A673 (cell line): ENCODE data around the gene RAB22A. TPM values are rescaled to one million over a fixed set of nuclear protein-coding genes. Genes with fewer than 3 reads are reported as not detected.

ENCODE experiments used
- BruUV-seq: library from RNA; stranded (reverse); fragments of 400-500 nt; replicated peaks from 2 replicates; lab custom pipeline; 2021; lab: Mats Ljungman, UMichigan
- CTCF ChIA-PET: fragments of 300-600 bp; sonication (Branson Sonifier 250); formaldehyde crosslinking; loops from one replicate; lab custom pipeline; 2022; ENCODE audit warnings: antibody characterized with exemption; lab: Charles Lee
- POLR2A ChIA-PET: fragments of 300-600 bp; sonication (Branson Sonifier 250); formaldehyde crosslinking; loops from one replicate; lab custom pipeline; 2022; ENCODE audit warnings: antibody characterized with exemption; ENCODE audit not compliant: low non-redundant PET; lab: Charles Lee
- DNase-seq: peaks from one replicate; pipeline ENCODE4 v3.0.0-alpha.2; 2015; ENCODE audit warnings: low spot score
- H3K27ac ChIP-seq: fragments of 200-600 bp; sonication (generic); 2 replicates; pipeline ENCODE4 v1.5.1; 2016; ENCODE audit warnings: mixed run types, low read depth, mild to moderate bottlenecking, mixed read lengths, antibody characterized with exemption, low read length; ENCODE audit not compliant: poor library complexity, severe bottlenecking
- H3K27me3 ChIP-seq: fragments of 200-600 bp; sonication (generic); replicated peaks from 2 replicates; pipeline ENCODE4 v1.6.1; 2017; ENCODE audit warnings: mixed run types, low read depth, mild to moderate bottlenecking, mixed read lengths, antibody characterized with exemption, low read length; ENCODE audit not compliant: insufficient read depth, poor library complexity
- H3K36me3 ChIP-seq: fragments of 200-600 bp; sonication (generic); 2 replicates; pipeline ENCODE4 v1.6.1; 2016; ENCODE audit warnings: mixed run types, mild to moderate bottlenecking, mixed read lengths, antibody characterized with exemption, low read length; ENCODE audit not compliant: insufficient read depth, poor library complexity, severe bottlenecking
- H3K4me1 ChIP-seq: fragments of 200-600 bp; sonication (generic); 2 replicates; pipeline ENCODE4 v1.6.1; 2017; ENCODE audit warnings: mixed run types, mild to moderate bottlenecking, mixed read lengths, antibody characterized with exemption, low read length; ENCODE audit not compliant: insufficient read depth, poor library complexity, severe bottlenecking
- H3K4me3 ChIP-seq: fragments of 200-600 bp; sonication (generic); 2 replicates; pipeline ENCODE4 v1.5.1; 2016; ENCODE audit warnings: low read depth, mixed run types, mild to moderate bottlenecking, mixed read lengths, low read length; ENCODE audit not compliant: poor library complexity, severe bottlenecking
- H3K9me3 ChIP-seq: fragments of 200-600 bp; sonication (generic); 2 replicates; pipeline ENCODE4 v1.6.1; 2016; ENCODE audit warnings: mixed run types, low read depth, mild to moderate bottlenecking, mixed read lengths, antibody characterized with exemption, low read length; ENCODE audit not compliant: poor library complexity, severe bottlenecking
- EZH2 ChIP-seq: fragments of 200-600 bp; sonication (generic); IDR thresholded peaks from 2 replicates; pipeline ENCODE4 v1.6.1; 2017; ENCODE audit warnings: borderline replicate concordance, low read depth, mild to moderate bottlenecking, mixed read lengths, antibody characterized with exemption, low read length; ENCODE audit not compliant: poor library complexity, severe bottlenecking
- intact Hi-C: fragments of 100-400 bp; cut with micrococcal nuclease; formaldehyde crosslinking; loops from one replicate; pipeline ENCODE4 v1.10.0; 2022; ENCODE audit not compliant: unreplicated experiment
- total RNA-seq: library from RNA; stranded (reverse); gene quantifications from 2 replicates; pipeline ENCODE4 v1.2.3, GENCODE V29; 2021
- TF ChIP-seq, protein P1 (sequence below): fragments of 300-800, 200-600 bp; sonication (generic); conservative IDR thresholded peaks from 2 replicates; pipeline ENCODE4 v1.5.1; 2017; ENCODE audit warnings: low read depth, mild to moderate bottlenecking, antibody characterized with exemption, low read length, moderate library complexity, mixed read lengths

Gene RAB22A
- total RNA-seq, 1 experiment from 2014 or later = 14.6 TPM

- ChIA-PET CTCF (no interaction called here), POLR2A (no interaction called here)
- Histone ChIP-seq H3K4me1 (peaks cover 13% of the 10 kb centered on the region), H3K9me3 (no peaks in the 10 kb centered on the region), H3K27ac (no peak overlapping the region), H3K27me3 (no peaks in the 10 kb centered on the region), H3K4me3 (no peak overlapping the region), H3K36me3 (no peaks in the 10 kb centered on the region)
- DNase-seq = no peak
- BruUV-seq = TSS peak; percentile 33
- intact Hi-C loops = no loop called here
- TF ChIP-seq EZH2 = no peak
- TF ChIP-seq, protein P1, sequence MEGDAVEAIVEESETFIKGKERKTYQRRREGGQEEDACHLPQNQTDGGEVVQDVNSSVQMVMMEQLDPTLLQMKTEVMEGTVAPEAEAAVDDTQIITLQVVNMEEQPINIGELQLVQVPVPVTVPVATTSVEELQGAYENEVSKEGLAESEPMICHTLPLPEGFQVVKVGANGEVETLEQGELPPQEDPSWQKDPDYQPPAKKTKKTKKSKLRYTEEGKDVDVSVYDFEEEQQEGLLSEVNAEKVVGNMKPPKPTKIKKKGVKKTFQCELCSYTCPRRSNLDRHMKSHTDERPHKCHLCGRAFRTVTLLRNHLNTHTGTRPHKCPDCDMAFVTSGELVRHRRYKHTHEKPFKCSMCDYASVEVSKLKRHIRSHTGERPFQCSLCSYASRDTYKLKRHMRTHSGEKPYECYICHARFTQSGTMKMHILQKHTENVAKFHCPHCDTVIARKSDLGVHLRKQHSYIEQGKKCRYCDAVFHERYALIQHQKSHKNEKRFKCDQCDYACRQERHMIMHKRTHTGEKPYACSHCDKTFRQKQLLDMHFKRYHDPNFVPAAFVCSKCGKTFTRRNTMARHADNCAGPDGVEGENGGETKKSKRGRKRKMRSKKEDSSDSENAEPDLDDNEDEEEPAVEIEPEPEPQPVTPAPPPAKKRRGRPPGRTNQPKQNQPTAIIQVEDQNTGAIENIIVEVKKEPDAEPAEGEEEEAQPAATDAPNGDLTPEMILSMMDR = no peak
Observed at GRCh38 chr20:58306421-58307261, 2.9 kb upstream of the RAB22A start.

DNA sequence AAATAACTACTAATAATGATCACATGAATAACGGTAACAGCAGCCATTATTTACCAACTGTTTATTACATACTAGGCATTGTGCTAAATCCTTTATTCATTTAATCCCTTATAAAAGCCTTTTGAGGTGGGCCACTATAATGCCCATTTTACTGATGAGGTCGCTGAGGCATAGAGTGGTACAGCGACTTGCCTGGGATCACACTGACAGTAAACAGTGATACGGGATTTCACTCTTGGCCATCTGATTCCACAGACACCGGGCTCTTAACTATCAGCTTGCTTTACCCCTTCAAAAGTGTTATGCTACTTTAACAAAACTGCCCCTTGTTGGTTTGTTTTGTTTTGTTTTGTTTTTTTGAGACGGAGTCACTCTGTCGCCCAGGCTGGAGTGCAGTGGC lies 2.2 kb upstream of the RAB22A start:
- Histone ChIP-seq H3K4me1 (peaks cover 13% of the 10 kb centered on the region), H3K27ac (no peak overlapping the region), H3K4me3 (no peak overlapping the region), H3K9me3 (no peaks in the 10 kb centered on the region), H3K27me3 (no peaks in the 10 kb centered on the region), H3K36me3 (no peaks in the 10 kb centered on the region)
- ChIA-PET POLR2A (no interaction called here), CTCF (no interaction called here)
- TF ChIP-seq, protein P1 = no peak
- no peak for TF ChIP-seq EZH2
- intact Hi-C loops = no loop called here
- BruUV-seq = no TSS peak
- no peak for DNase-seq

GRCh38 chr20:58308290-58308679 lies 1.2 kb upstream of the RAB22A start:
- H3K4me3 ChIP-seq = peak overlapping the region; percentile 98
- intact Hi-C loops = no loop called here
- no peak overlapping the region for H3K27ac ChIP-seq
- CTCF ChIA-PET = no interaction called here
- H3K4me1 ChIP-seq = peaks cover 13% of the 10 kb centered on the region
- TSS peak; percentile 39 for BruUV-seq
- POLR2A ChIA-PET = no interaction called here
- H3K27me3 ChIP-seq = no peaks in the 10 kb centered on the region
- TF ChIP-seq, protein P1 = no peak
- no peak for TF ChIP-seq EZH2
- H3K36me3 ChIP-seq = peaks cover 6% of the 10 kb centered on the region
- H3K9me3 ChIP-seq = no peaks in the 10 kb centered on the region
- DNase-seq = no peak
